GM10248 (cell line): ENCODE data around the gene PARP14.
A peak's percentile ranks its signal among the peaks of the same experiment; 100 is the strongest.

Experiments used
- CTCF ChIA-PET: fragments of 300-600 bp; sonication (Branson Sonifier 250); formaldehyde crosslinking; extraction: SDS; loops from one replicate; lab custom pipeline; 2021; ENCODE audit warnings: antibody characterized with exemption; lab: Yijun Ruan, JAX
- POLR2A ChIA-PET: fragments of 350-650 bp; sonication (Branson Sonifier 250); formaldehyde crosslinking; extraction: SDS; loops from one replicate; lab custom pipeline; 2020; ENCODE audit warnings: antibody characterized with exemption; lab: Yijun Ruan, JAX
- DNase-seq: peaks from one replicate; pipeline ENCODE4 v3.0.0; 2012; ENCODE audit errors: extremely low spot score
- TF ChIP-seq, protein P1 (sequence below): IDR thresholded peaks from 2 replicates; pipeline ENCODE4 v1.5.1; 2012; ENCODE audit warnings: mild to moderate bottlenecking, low read depth; ENCODE audit errors: extremely low read depth, missing control alignments, control extremely low read depth

Gene PARP14

DNA sequence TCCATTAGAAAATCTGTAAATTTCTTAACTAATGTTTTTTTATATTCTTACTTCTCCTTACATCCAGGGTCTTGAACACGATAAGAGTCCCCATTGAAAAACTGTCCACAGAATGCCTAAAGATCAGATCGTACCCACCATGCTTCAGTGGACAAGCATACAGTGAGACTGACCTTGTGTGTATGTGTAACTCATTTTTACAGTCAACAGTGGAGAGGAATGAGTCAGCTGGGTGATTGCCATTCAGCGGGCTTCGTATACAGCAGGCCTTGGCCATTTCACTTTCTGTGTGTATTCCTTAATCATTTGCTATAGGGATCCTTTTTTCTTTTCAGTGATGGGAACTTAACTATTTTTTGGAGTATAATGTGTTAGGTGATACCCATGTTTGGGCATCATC, 10.6 kb downstream of the PARP14 start:
- DNase-seq = peak; percentile 28
- CTCF ChIA-PET = interaction anchor here (0.6 to 1.0 kb wide), 2 partner anchors 11 to 13 kb away, joined by 3 read pairs; no protein-coding TSS in a partner anchor
- TF ChIP-seq, protein P1, sequence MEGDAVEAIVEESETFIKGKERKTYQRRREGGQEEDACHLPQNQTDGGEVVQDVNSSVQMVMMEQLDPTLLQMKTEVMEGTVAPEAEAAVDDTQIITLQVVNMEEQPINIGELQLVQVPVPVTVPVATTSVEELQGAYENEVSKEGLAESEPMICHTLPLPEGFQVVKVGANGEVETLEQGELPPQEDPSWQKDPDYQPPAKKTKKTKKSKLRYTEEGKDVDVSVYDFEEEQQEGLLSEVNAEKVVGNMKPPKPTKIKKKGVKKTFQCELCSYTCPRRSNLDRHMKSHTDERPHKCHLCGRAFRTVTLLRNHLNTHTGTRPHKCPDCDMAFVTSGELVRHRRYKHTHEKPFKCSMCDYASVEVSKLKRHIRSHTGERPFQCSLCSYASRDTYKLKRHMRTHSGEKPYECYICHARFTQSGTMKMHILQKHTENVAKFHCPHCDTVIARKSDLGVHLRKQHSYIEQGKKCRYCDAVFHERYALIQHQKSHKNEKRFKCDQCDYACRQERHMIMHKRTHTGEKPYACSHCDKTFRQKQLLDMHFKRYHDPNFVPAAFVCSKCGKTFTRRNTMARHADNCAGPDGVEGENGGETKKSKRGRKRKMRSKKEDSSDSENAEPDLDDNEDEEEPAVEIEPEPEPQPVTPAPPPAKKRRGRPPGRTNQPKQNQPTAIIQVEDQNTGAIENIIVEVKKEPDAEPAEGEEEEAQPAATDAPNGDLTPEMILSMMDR = no peak
- POLR2A ChIA-PET = no interaction called here

DNA sequence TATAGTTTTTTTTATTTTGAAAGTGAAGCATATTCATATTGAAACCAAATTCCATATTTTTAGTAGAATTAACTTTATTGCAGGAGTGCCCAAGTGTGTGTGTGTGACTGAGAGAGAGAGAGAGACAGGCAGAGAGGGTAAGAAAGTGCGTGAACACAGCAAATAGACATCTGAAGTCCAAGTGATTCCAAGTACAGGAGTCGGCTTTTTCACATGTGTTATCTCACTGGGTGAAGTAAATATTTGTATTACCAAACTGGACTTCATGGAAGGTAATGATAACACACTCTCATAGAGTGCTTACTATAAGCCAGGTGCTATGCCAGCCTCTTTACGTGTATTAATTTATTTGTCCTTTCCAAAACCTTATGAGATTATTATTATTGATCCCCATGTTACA, 12.0 kb downstream of the PARP14 start:
- no peak for DNase-seq
- ChIA-PET CTCF (no interaction called here), POLR2A (no interaction called here)
- TF ChIP-seq, protein P1 = no peak

DNA sequence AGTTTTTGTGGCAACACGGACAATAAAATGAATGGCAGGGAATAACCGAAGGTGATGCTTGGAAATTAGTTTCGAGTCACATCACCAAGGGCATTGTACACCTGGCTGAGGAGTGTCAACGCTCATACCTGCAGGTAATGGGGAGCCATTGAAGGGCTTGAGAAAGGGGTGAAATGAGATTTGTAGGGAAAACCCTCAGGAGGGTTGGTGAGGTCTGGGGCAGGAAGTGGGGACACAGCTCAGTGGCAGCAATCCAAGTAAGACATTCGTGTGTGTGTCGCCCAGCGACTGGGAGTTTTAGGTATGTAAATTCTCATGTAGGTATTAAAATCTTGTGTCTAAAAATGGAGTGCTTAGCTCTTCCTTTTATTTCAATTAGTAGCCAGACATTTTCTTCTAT, 14.3 kb downstream of the PARP14 start:
- ChIA-PET POLR2A (no interaction called here), CTCF (interaction anchor here (1.3 to 3.4 kb wide), 3 partner anchors 8 to 20 kb away, joined by 3 to 17 read pairs (median 11); no protein-coding TSS in a partner anchor)
- peak; percentile 26 for DNase-seq
- TF ChIP-seq, protein P1 = no peak

DNA sequence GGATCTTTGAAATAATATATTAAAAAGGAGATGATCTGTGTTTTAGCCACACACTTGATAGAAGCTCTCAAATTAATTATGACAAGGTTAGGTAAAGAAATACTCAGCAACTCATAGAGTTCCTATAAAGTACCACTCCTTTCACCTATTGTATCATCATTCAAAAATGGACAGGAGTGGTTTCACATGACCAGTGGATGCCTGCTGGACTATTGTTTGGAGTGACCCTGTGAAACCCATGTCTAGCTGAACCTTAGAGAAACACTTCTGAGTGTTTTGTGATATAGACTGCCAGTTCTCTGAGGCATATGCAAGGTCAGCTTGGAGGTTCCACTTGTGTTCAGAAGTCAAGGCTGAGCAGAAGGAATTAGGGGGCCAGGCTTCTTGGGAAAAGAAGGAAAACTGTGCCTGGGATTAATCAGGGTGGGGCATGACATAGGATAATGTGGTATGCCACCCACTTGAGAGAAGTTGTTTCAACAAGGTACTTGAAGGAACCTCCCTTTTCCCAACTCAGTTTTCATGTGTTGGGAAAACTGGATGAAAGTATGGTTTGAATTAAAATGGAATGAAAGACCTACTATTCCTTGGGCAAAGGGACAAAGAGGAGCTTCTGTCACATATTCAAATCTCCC, 15.4 kb downstream of the PARP14 start:
- POLR2A ChIA-PET = no interaction called here
- CTCF ChIA-PET = interaction anchor here (0.9 to 3.4 kb wide), 7 partner anchors 9 to 303 kb away, joined by 3 to 17 read pairs (median 4); no protein-coding TSS in a partner anchor
- DNase-seq = no peak
- TF ChIP-seq, protein P1 = no peak

DNA sequence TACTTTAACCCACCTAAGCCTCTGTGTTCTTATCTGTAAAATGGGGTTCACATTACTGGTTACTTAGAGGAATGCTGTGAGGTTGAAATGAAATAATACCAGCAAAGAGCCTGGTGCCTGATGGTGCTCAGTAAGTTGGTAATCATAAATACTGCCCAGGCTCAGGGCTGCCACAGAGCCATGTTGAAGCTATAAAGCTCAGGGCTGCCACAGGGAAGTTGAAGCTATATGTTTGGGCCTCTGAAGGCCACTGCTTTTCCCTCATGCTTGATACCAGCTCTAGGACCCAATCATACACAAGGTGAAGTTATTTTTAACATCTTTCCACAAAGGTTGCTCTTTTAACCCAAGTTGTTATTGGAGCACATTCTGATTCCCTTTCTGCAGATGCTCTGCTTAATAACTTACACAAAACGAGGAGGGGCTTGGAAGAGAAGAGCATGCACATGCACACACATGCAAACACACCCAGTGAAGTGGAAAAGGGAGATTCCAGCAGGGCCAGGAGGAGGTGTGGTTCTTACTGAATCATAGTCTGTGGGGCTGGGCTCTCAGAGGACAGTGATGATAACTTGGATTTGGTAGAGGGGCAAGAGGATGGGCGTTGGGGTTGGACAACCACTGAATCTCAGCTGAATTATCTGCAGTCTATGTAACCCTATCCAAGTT, 17.4 kb downstream of the PARP14 start:
- CTCF ChIA-PET = interaction anchor here (0.7 to 3.4 kb wide), 5 partner anchors 11 to 604 kb away, joined by 3 to 17 read pairs (median 3); no protein-coding TSS in a partner anchor
- TF ChIP-seq, protein P1 = no peak
- POLR2A ChIA-PET = no interaction called here
- peak; percentile 54 for DNase-seq

DNA sequence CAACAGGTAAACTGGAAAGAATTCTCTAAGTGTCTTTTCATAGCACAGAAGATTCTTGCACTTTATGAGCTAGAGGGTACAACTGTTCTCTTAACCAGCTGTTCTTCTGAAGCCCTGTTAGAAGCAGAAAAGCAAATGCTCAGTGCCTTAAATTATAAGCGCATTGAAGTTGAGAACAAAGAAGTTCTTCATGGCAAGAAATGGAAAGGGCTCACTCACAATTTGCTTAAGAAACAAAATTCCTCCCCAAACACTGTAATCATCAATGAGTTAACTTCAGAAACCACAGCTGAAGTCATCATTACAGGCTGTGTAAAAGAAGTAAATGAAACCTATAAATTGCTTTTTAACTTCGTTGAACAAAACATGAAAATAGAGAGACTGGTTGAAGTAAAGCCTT, 19.6 kb downstream of the PARP14 start:
- ChIA-PET CTCF (interaction anchor here (0.7 to 2.5 kb wide), 2 partner anchors 17 to 1124 kb away, joined by 3 to 7 read pairs; no protein-coding TSS in a partner anchor), POLR2A (no interaction called here)
- DNase-seq = no peak
- TF ChIP-seq, protein P1 = no peak
